Adrenal gland (tissue), 12 donors: ENCODE results near the gene GRHPR. TPM values are rescaled to one million over a fixed set of nuclear protein-coding genes. Genes with fewer than 3 reads are reported as not detected.

Experiments
- DNase-seq, 7 donors: peaks; one replicate each; pipeline ENCODE4 v3.0.0-alpha.2; 2019 to 2020
- H3K27ac ChIP-seq, 5 donors: fragments of 200-600 bp; sonication (generic) in 4 of 5; 1 replicate in 3 of 5; 2 replicates in 2 of 5; pipeline versions ENCODE4 v1.5.1 to v1.8.0; 2016 to 2020; ENCODE audit warnings: mild to moderate bottlenecking in 1 of 5
- H3K27me3 ChIP-seq: fragments of 200-600 bp; 2 replicates; pipeline ENCODE4 v1.8.0; 2021
- H3K36me3 ChIP-seq, 2 donors: fragments of 200-600 bp; replicated peaks in 1 of 2; 1 replicate in 1 of 2; 2 replicates in 1 of 2; pipeline versions ENCODE4 v1.5.1 to v1.8.0; 2018 to 2022
- H3K4me1 ChIP-seq, 2 donors: fragments of 200-600 bp; replicated peaks in 1 of 2; 1 replicate in 1 of 2; 2 replicates in 1 of 2; pipeline versions ENCODE4 v1.5.1 to v1.8.0; 2018 to 2021
- H3K4me3 ChIP-seq, 4 donors: fragments of 200-600 bp; sonication (generic) in 3 of 4; one replicate each; pipeline ENCODE4 v1.5.1; 2016 to 2018
- H3K9me3 ChIP-seq, 3 donors: fragments of 200-600 bp; sonication (generic) in 1 of 3; replicated peaks in 1 of 3; 1 replicate in 2 of 3; 2 replicates in 1 of 3; pipeline versions ENCODE4 v1.5.1 to v1.8.0; 2016 to 2021
- CTCF ChIP-seq, 6 experiments: fragments of 450-650 bp in 4 of 6; fragments of 200-600 bp in 2 of 6; sonication (generic) in 1 of 6; IDR thresholded peaks; 1 replicate in 5 of 6; 2 replicates in 1 of 6; pipeline versions ENCODE4 v1.5.1 to v1.8.0; 2016 to 2021; ENCODE audit warnings: antibody characterized with exemption in 6 of 6, mild to moderate bottlenecking in 2 of 6, moderate library complexity in 1 of 6
- POLR2A ChIP-seq, 2 donors: fragments of 450-650 bp; IDR thresholded peaks; one replicate each; pipeline ENCODE4 v1.6.1; 2017; ENCODE audit warnings: antibody characterized with exemption in 2 of 2, mild to moderate bottlenecking in 2 of 2, moderate library complexity in 1 of 2
- WGBS, 4 donors: extraction: QIAGEN DNeasy Blood & Tissue Kit in 2 of 4; methylation state at CpG; one replicate each; pipeline versions ENCODE4 v1.1.5 to v1.1.7; 2013 to 2017; 5-methylcytosine and 5-hydroxymethylcytosine counted together
- intact Hi-C, 2 donors: fragments of 100-400 bp; cut with DNase I; formaldehyde crosslinking; loops; one replicate each; pipeline versions ENCODE4 v1.14.1 to v1.15.0; 2022 to 2023
- polyA plus RNA-seq, 3 donors: library from polyadenylated mRNA; stranded (reverse); fragments of 200-250 nt in 2 of 3; fragments of 350-450 nt in 1 of 3; fragmentation: Illumina TruSeq in 1 of 3; extraction: RNeasy Lipid Tissue Mini Kit (QIAGEN cat#74804) in 1 of 3; gene quantifications; one replicate each; pipeline ENCODE4 v1.2.3, GENCODE V29; 2013 to 2014
- total RNA-seq, 9 donors: library from RNA; depleted of rRNA in 4 of 9; stranded (reverse); fragments of >200 nt in 4 of 9; fragments of 120-200 nt in 1 of 9; fragmentation: NEBNext Ultra II Directional in 1 of 9; extraction: Animal tissue kit (Norgen Biotek cat#: 25700) in 1 of 9; gene quantifications; one replicate each; pipeline versions ENCODE4 v1.1.0 to v1.2.4, GENCODE V29; 2013 to 2023
- donor health status: healthy with polysubstance abuse.
- donor health status: Bipolar disorder and iron deficiency.
- donor health status: DM: yes; HTN: yes; CAD: no.
- donor health status: DM: no; HTN: no; CAD: no.
- donor health status: DM: no; HTN: no; CAD: no.
- donor health status: DM: yes; HTN: yes; CAD: no.

The GRHPR gene
- total and polyA plus RNA-seq, 12 donors = 83.3 to 434 (median 230) TPM

GRCh38 chr9:37383393-37383792, 39.1 kb upstream of the GRHPR start:
- intact Hi-C loops = no loop called here
- WGBS, 4 donors = 85 to 95% (median 88%) methylated on average over 4 to 6 of the region's 6 CpGs
- Histone ChIP-seq H3K4me3 (no peak overlapping the region), H3K27me3 (no peaks in the 10 kb centered on the region), H3K27ac (no peak overlapping the region), H3K9me3 (no peaks in the 10 kb centered on the region), H3K36me3 (no peaks in the 10 kb centered on the region), H3K4me1 (no peaks in the 10 kb centered on the region)
- no peak for DNase-seq
- TF ChIP-seq POLR2A (IDR thresholded peaks at IDR 0.05) (no peak), CTCF (IDR thresholded peaks at IDR 0.05) (no peak)

GRCh38 chr9:37383876-37384746, 38.4 kb upstream of the GRHPR start:
- TF ChIP-seq CTCF (IDR thresholded peaks at IDR 0.05) (no peak), POLR2A (IDR thresholded peaks at IDR 0.05) (no peak)
- intact Hi-C loops = no loop called here
- H3K36me3 ChIP-seq = no peaks in the 10 kb centered on the region
- no peaks in the 10 kb centered on the region for H3K27me3 ChIP-seq
- H3K4me3 ChIP-seq = no peak overlapping the region
- no peak overlapping the region for H3K27ac ChIP-seq
- H3K9me3 ChIP-seq = no peaks in the 10 kb centered on the region
- H3K4me1 ChIP-seq = no peaks in the 10 kb centered on the region
- 84 to 94% (median 93%) methylated on average over 9 to 12 of the region's 12 CpGs for WGBS, 4 donors
- no peak for DNase-seq

- 71 to 93% (median 90%) methylated on average over 5 to 6 of the region's 6 CpGs for WGBS, 4 donors
- Histone ChIP-seq H3K4me3 (no peak overlapping the region), H3K9me3 (no peaks in the 10 kb centered on the region), H3K4me1 (no peaks in the 10 kb centered on the region), H3K27me3 (no peaks in the 10 kb centered on the region), H3K36me3 (no peaks in the 10 kb centered on the region), H3K27ac (no peak overlapping the region)
- no peak for DNase-seq
- intact Hi-C loops = no loop called here
- TF ChIP-seq POLR2A (IDR thresholded peaks at IDR 0.05) = no peak
- TF ChIP-seq CTCF (IDR thresholded peaks at IDR 0.05) = no peak
Measured at GRCh38 chr9:37385286-37385685, 37.2 kb upstream of the GRHPR start.

GRCh38 chr9:37386988-37387387, 35.5 kb upstream of the GRHPR start:
- intact Hi-C loops = no loop called here
- WGBS, 4 donors = 84 to 94% (median 86%) methylated on average over 10 of the region's 10 CpGs
- Histone ChIP-seq H3K4me1 (no peaks in the 10 kb centered on the region), H3K9me3 (no peaks in the 10 kb centered on the region), H3K27ac (no peak overlapping the region), H3K27me3 (no peaks in the 10 kb centered on the region), H3K4me3 (no peak overlapping the region), H3K36me3 (no peaks in the 10 kb centered on the region)
- no peak for DNase-seq
- no peak for TF ChIP-seq CTCF (IDR thresholded peaks at IDR 0.05)
- TF ChIP-seq POLR2A (IDR thresholded peaks at IDR 0.05) = no peak
